ENCODE data around the gene AOC1.

- no peak for TF ChIP-seq CTCF (IDR thresholded peaks at IDR 0.05)
- TF ChIP-seq POLR2A (IDR thresholded peaks at IDR 0.05), result no peak
- TF ChIP-seq EP300 (IDR thresholded peaks at IDR 0.05), result no peak
Measured at GRCh38 chr7:150818971-150819370, 33.3 kb upstream of the AOC1 start.

Data from tibial nerve (tissue), 4 donors.